K562 (cell line): ENCODE results near the gene CTDSP2. TPM values are rescaled to one million over a fixed set of nuclear protein-coding genes. Genes with fewer than 3 reads are reported as not detected.
A peak's percentile ranks its signal among the peaks of the same experiment; 100 is the strongest.

ENCODE experiments used
- ARNT ChIP-seq, 2 experiments: fragments of 450-650 bp; IDR thresholded peaks; 2 replicates each; pipeline ENCODE4 v1.6.1; 2016; ENCODE audit warnings: mild to moderate bottlenecking in 1 of 2
- BCLAF1 ChIP-seq, 2 experiments: fragments of 450-650 bp in 1 of 2; IDR thresholded peaks; 2 replicates each; pipeline ENCODE4 v1.6.1; 2011 to 2017; ENCODE audit warnings: low read depth in 2 of 2, antibody characterized with exemption in 1 of 2, borderline replicate concordance in 1 of 2, low read length in 1 of 2, mild to moderate bottlenecking in 1 of 2, mixed read lengths in 1 of 2; ENCODE audit not compliant: control insufficient read depth in 1 of 2
- RBM14 ChIP-seq: fragments of 200-400 bp; formaldehyde crosslinking; IDR thresholded peaks from 2 replicates; pipeline ENCODE4 v1.6.1; 2018; ENCODE audit warnings: low read depth, mild to moderate bottlenecking, low read length, moderate library complexity, borderline replicate concordance; ENCODE audit not compliant: insufficient read depth
- SNIP1 ChIP-seq: fragments of 450-650 bp; IDR thresholded peaks from 2 replicates; pipeline ENCODE4 v1.7.1; 2017; ENCODE audit warnings: low read depth, mild to moderate bottlenecking
- TSHZ1 ChIP-seq: fragments of 250-450 bp; sonication (Bioruptor Pico); IDR thresholded peaks from 2 replicates; pipeline ENCODE4 v1.4.0; 2020; ENCODE audit warnings: mild to moderate bottlenecking, moderate library complexity
- ZFX ChIP-seq: sonication (generic); formaldehyde crosslinking; IDR thresholded peaks from 2 replicates; pipeline ENCODE4 v1.8.0; 2022; ENCODE audit warnings: mild to moderate bottlenecking, missing genetic modification reagents, moderate library complexity
- ZNF407 ChIP-seq: fragments of 450-650 bp; IDR thresholded peaks from 2 replicates; pipeline ENCODE4 v1.6.1; 2016; ENCODE audit warnings: low read depth
- ZNF830 ChIP-seq: fragments of 250-450 bp; sonication (Bioruptor Pico); IDR thresholded peaks from 2 replicates; pipeline ENCODE4 v1.5.0; 2021; ENCODE audit warnings: mild to moderate bottlenecking
- polyA plus RNA-seq, 8 experiments: library from polyadenylated mRNA; depleted of rRNA in 4 of 8; stranded (reverse) in 5 of 8; unstranded in 3 of 8; fragments of >200 nt; fragmentation: Nextera tagmentation in 2 of 8; fragmentation: Illumina TruSeq in 1 of 8; extraction: Ambion mirVana in 2 of 8; extraction: Trizol in 1 of 8; gene quantifications; 2 replicates each; pipeline versions ENCODE4 v1.2.1 to v1.2.3, GENCODE V29; 2011 to 2014; ENCODE audit warnings: inconsistent platforms in 1 of 8, missing spikeins in 1 of 8
- total RNA-seq, 7 experiments: library from RNA; depleted of rRNA in 6 of 7; stranded (reverse); fragments of >200 nt in 6 of 7; fragmentation: Illumina TruSeq in 2 of 7; extraction: Trizol in 2 of 7; gene quantifications; 2 replicates each; pipeline versions ENCODE4 v1.2.1 to v1.2.3, GENCODE V29; 2011 to 2021; ENCODE audit warnings: low replicate concordance in 1 of 7

The CTDSP2 gene
- total and polyA plus RNA-seq, 9 of the 15 experiments (the other 6 are each of a cell fraction or from before 2014, with no cell fraction given), result 20.4 to 108 (median 47.7) TPM

GRCh38 chr12:57782608-57783465 is 63.7 kb downstream of the CTDSP2 start, which contains the start of gene TSFM (continued):
- TF ChIP-seq BCLAF1 (IDR thresholded peaks at IDR 0.05; ENCODE audit: borderline replicate concordance in 1 of 2, control insufficient read depth in 1 of 2, low read depth in 2 of 2, low read length in 1 of 2), result peak in 1 of 2 experiments; percentile 91; a peak in 1 of 4 replicates
- 0 out of 2 replicates have a peak, but pooled peaks have one; percentile 56 for TF ChIP-seq SNIP1
- no peak for TF ChIP-seq TSHZ1 (CRISPR knock-in tag)
- TF ChIP-seq ARNT (IDR thresholded peaks at IDR 0.05), result peak in 1 of 2 experiments; percentile 67; a peak in 1 of 4 replicates
- TF ChIP-seq RBM14, result no peak
- no peak for TF ChIP-seq ZNF830 (CRISPR knock-in tag)
- peak; percentile 43; the same call in 1 of the 2 replicates for TF ChIP-seq ZFX (CRISPR knock-in tag)
- peak; percentile 99 for TF ChIP-seq ZNF407
